Measurements from ENCODE around the gene LUC7L.
"Not testable (repeated sequence)": the region's sequence is repeated elsewhere in the genome, so short reads cannot be mapped to it uniquely, and the experiment has no call there.

The LUC7L gene

DNA sequence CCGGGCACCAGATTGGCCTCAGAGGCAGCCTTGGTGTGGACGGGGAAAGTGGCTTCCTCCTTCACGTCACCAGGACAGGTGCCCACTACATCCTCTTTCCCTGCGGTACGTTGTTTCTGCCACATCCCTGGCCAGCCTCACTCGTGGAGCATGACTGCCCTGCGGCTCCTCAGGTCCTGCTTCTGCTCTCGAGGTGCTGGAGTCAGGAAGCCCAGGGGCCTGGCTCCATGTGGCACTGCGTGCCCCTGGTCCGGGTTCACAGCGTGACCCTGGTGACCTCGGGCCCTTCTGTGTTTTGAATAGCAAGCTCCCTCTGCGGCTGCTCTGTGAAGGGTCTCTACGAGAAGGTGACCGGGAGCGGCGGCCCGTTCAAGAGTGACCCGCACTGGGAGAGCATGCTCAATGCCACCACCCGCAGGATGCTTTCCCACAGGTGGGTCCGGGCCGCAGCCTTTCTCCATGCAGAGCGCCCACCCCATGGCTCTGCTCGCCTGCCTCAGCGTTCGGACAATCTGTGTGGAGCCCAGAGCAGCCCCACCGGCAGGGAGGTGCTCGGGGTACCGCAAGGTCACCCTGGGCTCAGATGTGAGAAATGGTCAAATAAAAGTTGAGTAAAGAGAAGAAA, 33.0 kb upstream of the LUC7L start:
- Histone ChIP-seq H3K9me3 (ENCODE audit: control insufficient read depth, insufficient read depth, low read length) (no peaks in the 10 kb centered on the region), H3K4me3 (ENCODE audit: low read length) (no peak overlapping the region), H3K36me3 (ENCODE audit: control insufficient read depth, insufficient read depth, low read length) (peaks cover 24% of the 10 kb centered on the region), H3K27ac (ENCODE audit: low read length) (no peak overlapping the region), H3K27me3 (ENCODE audit: control insufficient read depth, insufficient read depth, low read length) (no peaks in the 10 kb centered on the region), H3K4me1 (ENCODE audit: control insufficient read depth, insufficient read depth, low read length) (no peaks in the 10 kb centered on the region)
- no CpG with 5 or more reads among the region's 29 CpGs for WGBS (ENCODE audit: insufficient coverage, insufficient read length)
- no peak for DNase-seq (ENCODE audit: low read depth, low spot score)

DNA sequence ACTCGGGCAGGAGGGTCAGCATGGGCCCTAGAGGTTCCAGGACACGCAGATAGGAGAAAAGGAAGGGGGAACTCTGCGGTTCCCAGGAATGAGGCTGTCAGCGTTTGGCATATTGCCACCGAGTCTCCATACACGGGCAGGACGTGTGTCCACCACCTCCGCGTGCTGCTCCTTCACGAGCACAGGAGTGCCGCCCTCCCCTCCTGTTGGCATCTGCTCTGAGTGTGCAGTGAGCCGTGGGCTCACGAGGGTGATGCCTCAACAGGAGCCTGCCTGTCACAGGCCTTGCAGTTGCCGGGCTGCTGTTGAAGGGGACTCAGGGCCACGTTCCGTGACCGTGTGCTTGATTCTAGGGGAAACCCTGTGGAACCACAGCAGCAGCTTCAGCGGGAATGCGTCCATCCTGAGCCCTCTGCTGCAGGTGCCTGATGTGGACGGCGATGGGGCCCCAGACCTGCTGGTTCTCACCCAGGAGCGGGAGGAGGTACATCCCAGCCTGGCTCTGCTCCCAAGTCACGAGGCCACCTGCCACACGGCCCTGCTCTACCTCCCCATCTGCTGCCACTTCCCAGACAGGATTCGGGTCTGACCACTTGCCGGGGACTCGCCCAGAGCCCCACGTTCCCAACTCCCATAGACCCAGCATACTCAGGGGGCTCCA, 31.9 kb upstream of the LUC7L start:
- H3K4me1 ChIP-seq (ENCODE audit: control insufficient read depth, insufficient read depth, low read length): no peaks in the 10 kb centered on the region
- no peak overlapping the region for H3K27ac ChIP-seq (ENCODE audit: low read length)
- H3K36me3 ChIP-seq (ENCODE audit: control insufficient read depth, insufficient read depth, low read length): peaks cover 24% of the 10 kb centered on the region
- WGBS (ENCODE audit: insufficient coverage, insufficient read length): no CpG with 5 or more reads among the region's 28 CpGs
- no peaks in the 10 kb centered on the region for H3K9me3 ChIP-seq (ENCODE audit: control insufficient read depth, insufficient read depth, low read length)
- DNase-seq (ENCODE audit: low read depth, low spot score): no peak
- no peaks in the 10 kb centered on the region for H3K27me3 ChIP-seq (ENCODE audit: control insufficient read depth, insufficient read depth, low read length)
- H3K4me3 ChIP-seq (ENCODE audit: low read length): no peak overlapping the region

DNA sequence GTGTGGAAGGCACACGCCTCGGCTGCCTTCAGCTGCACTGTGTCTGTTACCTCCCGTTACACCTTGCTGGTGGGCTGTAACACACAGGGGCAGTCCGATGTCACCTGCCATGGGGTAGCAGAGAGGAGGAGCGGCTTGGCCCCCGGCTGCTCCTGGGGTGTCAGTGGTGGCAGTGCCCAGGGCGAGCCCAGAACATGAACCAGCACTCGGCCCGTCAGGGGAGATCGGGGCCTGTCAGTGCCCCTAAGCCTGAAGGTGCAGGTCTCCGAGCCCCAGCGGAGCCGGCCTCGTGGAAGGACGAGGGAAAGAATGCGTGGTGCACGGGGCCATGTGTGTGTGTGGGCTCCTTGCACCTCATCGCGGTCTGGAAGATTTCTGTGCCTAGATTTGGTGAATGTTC, 31.1 kb upstream of the LUC7L start:
- WGBS (ENCODE audit: insufficient coverage, insufficient read length): no CpG with 5 or more reads among the region's 19 CpGs
- H3K27ac ChIP-seq (ENCODE audit: low read length): no peak overlapping the region
- H3K4me1 ChIP-seq (ENCODE audit: control insufficient read depth, insufficient read depth, low read length): no peaks in the 10 kb centered on the region
- no peak overlapping the region for H3K4me3 ChIP-seq (ENCODE audit: low read length)
- peaks cover 24% of the 10 kb centered on the region for H3K36me3 ChIP-seq (ENCODE audit: control insufficient read depth, insufficient read depth, low read length)
- no peaks in the 10 kb centered on the region for H3K9me3 ChIP-seq (ENCODE audit: control insufficient read depth, insufficient read depth, low read length)
- no peak for DNase-seq (ENCODE audit: low read depth, low spot score)
- no peaks in the 10 kb centered on the region for H3K27me3 ChIP-seq (ENCODE audit: control insufficient read depth, insufficient read depth, low read length)

DNA sequence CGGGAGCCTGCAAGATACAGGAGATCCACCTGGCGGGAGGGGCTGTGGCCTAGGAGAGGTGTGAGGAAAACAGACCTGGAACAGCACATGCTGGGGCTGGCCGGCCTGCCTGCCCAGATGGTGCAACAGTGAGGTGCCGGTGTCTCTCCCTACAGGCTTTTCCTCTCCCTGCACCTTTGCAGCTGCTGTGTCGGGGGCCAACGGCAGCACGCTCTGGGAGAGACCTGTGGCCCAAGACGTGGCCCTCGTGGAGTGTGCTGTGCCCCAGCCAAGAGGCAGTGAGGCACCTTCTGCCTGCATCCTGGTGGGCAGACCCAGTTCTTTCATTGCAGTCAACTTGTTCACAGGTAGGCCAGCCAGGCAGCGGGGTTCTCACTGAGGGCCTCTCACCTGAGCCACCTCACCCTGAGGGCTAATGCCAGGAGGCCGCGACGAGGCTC, 30.6 kb upstream of the LUC7L start:
- WGBS (ENCODE audit: insufficient coverage, insufficient read length): no CpG with 5 or more reads among the region's 13 CpGs
- H3K4me1 ChIP-seq (ENCODE audit: control insufficient read depth, insufficient read depth, low read length): no peaks in the 10 kb centered on the region
- DNase-seq (ENCODE audit: low read depth, low spot score): no peak
- H3K9me3 ChIP-seq (ENCODE audit: control insufficient read depth, insufficient read depth, low read length): no peaks in the 10 kb centered on the region
- H3K27me3 ChIP-seq (ENCODE audit: control insufficient read depth, insufficient read depth, low read length): no peaks in the 10 kb centered on the region
- peaks cover 24% of the 10 kb centered on the region for H3K36me3 ChIP-seq (ENCODE audit: control insufficient read depth, insufficient read depth, low read length)
- no peak overlapping the region for H3K4me3 ChIP-seq (ENCODE audit: low read length)
- H3K27ac ChIP-seq (ENCODE audit: low read length): no peak overlapping the region

DNA sequence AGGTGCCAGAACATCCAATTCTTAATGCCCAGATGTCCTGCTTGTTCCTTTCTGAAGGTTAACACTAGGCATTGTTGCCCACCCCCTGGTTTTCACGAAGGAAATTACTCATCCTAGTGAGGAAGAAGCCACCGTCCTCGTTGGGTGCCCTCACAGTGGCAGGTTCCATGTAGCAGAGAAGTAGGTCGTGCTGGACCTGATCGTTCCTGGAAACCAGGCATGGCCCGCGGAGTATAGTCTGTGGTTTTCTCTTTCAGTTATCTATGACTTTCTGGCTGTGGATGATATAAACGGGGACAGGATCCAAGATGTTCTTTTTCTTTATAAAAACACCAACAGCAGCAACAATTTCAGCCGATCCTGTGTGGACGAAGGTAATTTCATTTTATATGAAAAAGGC, 30.0 kb upstream of the LUC7L start:
- H3K27ac ChIP-seq (ENCODE audit: low read length): no peak overlapping the region
- DNase-seq (ENCODE audit: low read depth, low spot score): no peak
- no peaks in the 10 kb centered on the region for H3K9me3 ChIP-seq (ENCODE audit: control insufficient read depth, insufficient read depth, low read length)
- WGBS (ENCODE audit: insufficient coverage, insufficient read length): no CpG with 5 or more reads among the region's 10 CpGs
- no peaks in the 10 kb centered on the region for H3K27me3 ChIP-seq (ENCODE audit: control insufficient read depth, insufficient read depth, low read length)
- peaks cover 24% of the 10 kb centered on the region for H3K36me3 ChIP-seq (ENCODE audit: control insufficient read depth, insufficient read depth, low read length)
- H3K4me3 ChIP-seq (ENCODE audit: low read length): no peak overlapping the region
- H3K4me1 ChIP-seq (ENCODE audit: control insufficient read depth, insufficient read depth, low read length): no peaks in the 10 kb centered on the region

DNA sequence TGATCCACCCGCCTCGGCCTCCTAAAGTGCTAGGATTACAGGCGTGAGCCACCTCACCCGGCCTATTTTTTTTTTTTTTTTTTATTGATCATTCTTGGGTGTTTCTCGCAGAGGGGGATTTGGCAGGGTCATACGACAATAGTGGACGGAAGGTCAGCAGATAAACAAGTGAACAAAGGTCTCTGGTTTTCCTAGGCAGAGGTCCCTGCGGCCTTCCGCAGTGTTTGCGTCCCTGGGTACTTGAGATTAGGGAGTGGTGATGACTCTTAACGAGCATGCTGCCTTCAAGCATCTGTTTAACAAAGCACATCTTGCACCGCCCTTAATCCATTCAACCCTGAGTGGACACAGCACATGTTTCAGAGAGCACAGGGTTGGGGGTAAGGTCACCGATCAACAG, 28.8 kb upstream of the LUC7L start:
- not testable (repeated sequence) for DNase-seq (ENCODE audit: low read depth, low spot score); H3K27ac ChIP-seq (ENCODE audit: low read length); H3K4me1 ChIP-seq (ENCODE audit: control insufficient read depth, insufficient read depth, low read length); H3K27me3 ChIP-seq (ENCODE audit: control insufficient read depth, insufficient read depth, low read length); H3K9me3 ChIP-seq (ENCODE audit: control insufficient read depth, insufficient read depth, low read length); H3K4me3 ChIP-seq (ENCODE audit: low read length)
- no CpG with 5 or more reads among the region's 13 CpGs for WGBS (ENCODE audit: insufficient coverage, insufficient read length)
- H3K36me3 ChIP-seq (ENCODE audit: control insufficient read depth, insufficient read depth, low read length): peaks cover 17% of the 10 kb centered on the region

DNA sequence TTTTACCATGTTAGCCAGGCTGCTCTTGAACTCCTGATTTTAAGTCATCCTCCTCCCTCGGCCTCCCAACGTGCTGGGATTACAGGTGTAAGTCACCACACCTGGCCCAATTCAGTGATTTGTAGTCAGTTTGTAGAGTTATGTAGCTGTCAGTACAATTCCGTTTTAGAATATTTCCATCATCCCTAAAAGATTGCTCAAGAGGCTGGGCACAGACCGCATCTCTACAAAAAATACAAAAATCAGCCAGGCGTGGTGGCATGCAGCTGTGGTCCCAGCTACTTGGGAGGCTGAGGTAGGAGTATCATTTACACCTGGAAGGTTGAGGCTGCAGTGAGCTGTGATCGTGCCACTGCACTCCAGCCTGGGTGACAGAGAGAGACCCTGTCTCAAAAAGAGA, 25.9 kb upstream of the LUC7L start:
- Histone ChIP-seq H3K36me3 (ENCODE audit: control insufficient read depth, insufficient read depth, low read length) (peaks cover 5% of the 10 kb centered on the region), H3K27me3 (ENCODE audit: control insufficient read depth, insufficient read depth, low read length) (no peaks in the 10 kb centered on the region), H3K4me3 (ENCODE audit: low read length) (no peak overlapping the region), H3K9me3 (ENCODE audit: control insufficient read depth, insufficient read depth, low read length) (no peaks in the 10 kb centered on the region), H3K4me1 (ENCODE audit: control insufficient read depth, insufficient read depth, low read length) (no peaks in the 10 kb centered on the region), H3K27ac (ENCODE audit: low read length) (no peak overlapping the region)
- no peak for DNase-seq (ENCODE audit: low read depth, low spot score)
- WGBS (ENCODE audit: insufficient coverage, insufficient read length): no CpG with 5 or more reads among the region's 6 CpGs

DNA sequence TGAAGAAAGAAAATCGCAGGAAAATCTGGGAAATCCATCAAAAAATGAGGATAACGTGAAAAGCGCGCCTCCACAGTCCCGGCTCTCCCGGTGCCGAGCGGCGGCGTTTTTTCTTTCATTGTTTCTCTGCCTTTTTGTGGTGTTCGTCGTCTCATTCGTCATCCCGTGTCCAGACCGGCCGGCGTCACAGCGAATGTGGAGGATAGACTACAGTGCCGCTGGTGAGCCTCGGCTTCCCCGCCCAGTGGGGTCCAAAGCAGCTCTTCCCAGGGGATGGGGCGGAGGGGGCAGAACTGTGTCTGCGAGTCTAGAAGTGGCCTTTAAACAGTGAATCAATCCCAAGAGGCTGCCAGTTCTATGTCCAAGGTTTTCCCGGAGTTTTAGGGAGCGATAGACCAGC, 25.2 kb upstream of the LUC7L start:
- H3K9me3 ChIP-seq (ENCODE audit: control insufficient read depth, insufficient read depth, low read length): no peaks in the 10 kb centered on the region
- H3K4me3 ChIP-seq (ENCODE audit: low read length): no peak overlapping the region
- no peaks in the 10 kb centered on the region; the same call in 1 of the 2 replicates for H3K36me3 ChIP-seq (ENCODE audit: control insufficient read depth, insufficient read depth, low read length)
- H3K4me1 ChIP-seq (ENCODE audit: control insufficient read depth, insufficient read depth, low read length): no peaks in the 10 kb centered on the region
- no CpG with 5 or more reads among the region's 25 CpGs for WGBS (ENCODE audit: insufficient coverage, insufficient read length)
- H3K27ac ChIP-seq (ENCODE audit: low read length): no peak overlapping the region
- no peaks in the 10 kb centered on the region for H3K27me3 ChIP-seq (ENCODE audit: control insufficient read depth, insufficient read depth, low read length)
- DNase-seq (ENCODE audit: low read depth, low spot score): no peak

DNA sequence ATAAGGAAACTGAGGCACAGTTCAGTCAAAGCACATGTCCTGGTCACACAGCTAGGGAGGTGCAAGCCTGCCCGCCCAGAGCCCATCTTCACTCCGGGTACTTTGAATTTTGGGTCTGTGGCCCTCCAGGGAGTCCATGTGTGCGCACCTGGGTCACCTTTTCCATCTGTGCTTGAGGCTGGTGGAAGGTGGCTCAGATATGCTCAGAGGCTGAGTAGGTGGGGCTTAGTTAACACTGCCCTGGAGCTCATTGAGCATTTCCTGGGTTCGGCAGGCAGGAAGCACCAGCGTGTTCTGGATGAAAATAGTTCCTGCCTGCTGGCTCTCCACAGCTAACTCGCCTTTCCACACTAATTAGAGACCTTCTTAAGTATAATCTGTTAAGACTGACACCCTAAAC, 24.6 kb upstream of the LUC7L start:
- no peak for DNase-seq (ENCODE audit: low read depth, low spot score)
- no peaks in the 10 kb centered on the region for H3K27me3 ChIP-seq (ENCODE audit: control insufficient read depth, insufficient read depth, low read length)

DNA sequence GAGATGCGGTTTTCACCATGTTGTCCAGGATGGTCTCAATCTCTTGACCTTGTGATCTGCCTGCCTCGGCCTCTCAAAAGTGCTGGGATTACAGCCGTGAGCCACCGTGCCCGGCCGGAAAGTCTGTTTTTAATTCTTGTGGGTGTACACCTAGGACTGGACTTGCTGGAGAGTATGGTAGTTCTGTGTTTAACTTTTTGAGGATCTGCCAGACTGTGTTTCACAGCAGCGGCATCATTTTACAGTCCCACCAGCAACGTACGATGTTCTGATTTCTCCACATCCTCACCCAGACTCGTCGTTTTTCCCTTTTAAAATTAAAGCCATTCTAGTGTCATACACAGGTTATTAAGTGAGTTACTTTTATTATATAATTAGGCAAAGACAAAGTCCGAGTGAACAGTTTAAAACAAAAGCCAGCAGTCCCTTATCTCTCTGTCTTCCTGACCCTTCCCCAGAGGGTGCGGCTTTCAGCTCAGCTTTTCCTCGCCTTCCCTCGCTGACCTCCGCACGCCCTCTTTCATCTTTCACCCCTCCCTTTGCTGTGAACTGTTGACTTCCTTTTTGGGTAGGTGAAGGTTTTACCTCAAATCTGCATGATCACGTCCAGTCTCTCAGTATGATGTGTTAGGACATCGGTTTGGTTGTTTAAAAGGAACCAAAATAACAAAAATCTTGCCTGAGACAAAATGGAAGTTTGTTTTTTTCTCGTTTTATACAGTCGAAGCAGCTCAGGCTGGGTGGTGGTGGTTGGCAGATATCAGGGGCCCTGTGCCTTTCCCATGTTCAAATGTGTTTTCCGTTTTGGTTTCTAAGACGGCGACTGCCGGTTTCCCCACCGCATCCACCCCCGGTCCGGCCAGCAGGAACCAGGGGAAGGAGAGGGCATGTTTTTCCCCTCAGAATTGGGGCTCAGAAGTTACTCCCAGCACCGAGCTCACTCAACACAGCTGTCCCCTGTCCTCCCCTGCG, 23.4 kb upstream of the LUC7L start:
- no peaks in the 10 kb centered on the region for H3K27me3 ChIP-seq (ENCODE audit: control insufficient read depth, insufficient read depth, low read length)
- DNase-seq (ENCODE audit: low read depth, low spot score): no peak
- no peak overlapping the region for H3K27ac ChIP-seq (ENCODE audit: low read length)
- H3K4me1 ChIP-seq (ENCODE audit: control insufficient read depth, insufficient read depth, low read length): no peaks in the 10 kb centered on the region
- no CpG with 5 or more reads among the region's 30 CpGs for WGBS (ENCODE audit: insufficient coverage, insufficient read length)
- no peaks in the 10 kb centered on the region; the same call in 1 of the 2 replicates for H3K36me3 ChIP-seq (ENCODE audit: control insufficient read depth, insufficient read depth, low read length)
- no peak overlapping the region for H3K4me3 ChIP-seq (ENCODE audit: low read length)
- no peaks in the 10 kb centered on the region for H3K9me3 ChIP-seq (ENCODE audit: control insufficient read depth, insufficient read depth, low read length)

More for the DNA sequence above, 24.6 kb upstream of the LUC7L start:
- no peaks in the 10 kb centered on the region for H3K4me1 ChIP-seq (ENCODE audit: control insufficient read depth, insufficient read depth, low read length)
- H3K9me3 ChIP-seq (ENCODE audit: control insufficient read depth, insufficient read depth, low read length): no peaks in the 10 kb centered on the region
- WGBS (ENCODE audit: insufficient coverage, insufficient read length): no CpG with 5 or more reads among the region's 6 CpGs
- no peaks in the 10 kb centered on the region; the same call in 1 of the 2 replicates for H3K36me3 ChIP-seq (ENCODE audit: control insufficient read depth, insufficient read depth, low read length)
- no peak overlapping the region for H3K4me3 ChIP-seq (ENCODE audit: low read length)
- no peak overlapping the region for H3K27ac ChIP-seq (ENCODE audit: low read length)
